ENCODE results near the gene ITGA11.

GRCh38 chr15:68305420-68305871 is 126.5 kb downstream of the ITGA11 start:
- TF ChIP-seq CTCF (conservative IDR thresholded peaks at IDR 0.05; ENCODE audit: low read length) (no peak), EZH2phosphoT487 (IDR thresholded peaks at IDR 0.05; ENCODE audit: borderline replicate concordance, low read depth, low read length) (no peak)
